Ishikawa (cell line): Measurements from ENCODE around the gene STXBP3.

Source experiments
- CEBPB ChIP-seq: IDR thresholded peaks from 2 replicates; pipeline ENCODE4 v1.6.1; 2012
- CREB1 ChIP-seq: IDR thresholded peaks from 2 replicates; pipeline ENCODE4 v1.6.1; 2012; ENCODE audit warnings: low read depth
- EGR1 ChIP-seq: IDR thresholded peaks from 2 replicates; pipeline ENCODE4 v1.6.1; 2012
- EP300 ChIP-seq: IDR thresholded peaks from 2 replicates; pipeline ENCODE4 v1.6.1; 2012; ENCODE audit warnings: borderline replicate concordance
- FOXM1 ChIP-seq: IDR thresholded peaks from 2 replicates; pipeline ENCODE4 v1.6.1; 2012; ENCODE audit warnings: low read depth, borderline replicate concordance
- MAX ChIP-seq: IDR thresholded peaks from 2 replicates; pipeline ENCODE4 v1.6.1; 2012
- NFIC ChIP-seq: IDR thresholded peaks from 2 replicates; pipeline ENCODE4 v1.6.1; 2012
- RAD21 ChIP-seq: IDR thresholded peaks from 2 replicates; pipeline ENCODE4 v1.6.1; 2012; ENCODE audit warnings: low read depth
- TAF1 ChIP-seq: IDR thresholded peaks from 2 replicates; pipeline ENCODE4 v1.6.1; 2012; ENCODE audit warnings: low read depth, mild to moderate bottlenecking
- TCF12 ChIP-seq: IDR thresholded peaks from 2 replicates; pipeline ENCODE4 v1.6.1; 2012; ENCODE audit warnings: low read depth
- TEAD4 ChIP-seq: IDR thresholded peaks from 2 replicates; pipeline ENCODE4 v1.6.1; 2012
- USF1 ChIP-seq: IDR thresholded peaks from 2 replicates; pipeline ENCODE4 v1.6.1; 2012
- YY1 ChIP-seq: IDR thresholded peaks from 2 replicates; pipeline ENCODE4 v1.6.1; 2012; ENCODE audit warnings: low read depth
- ZBTB7A ChIP-seq: IDR thresholded peaks from 2 replicates; pipeline ENCODE4 v1.6.1; 2012; ENCODE audit warnings: low read depth
- TF ChIP-seq, protein P1 (sequence below): IDR thresholded peaks from 2 replicates; pipeline ENCODE4 v1.6.1; 2012; ENCODE audit warnings: low read depth, mild to moderate bottlenecking

STXBP3 gene

GRCh38 chr1:108716437-108717230 is 29.8 kb upstream of the STXBP3 start:
- TF ChIP-seq EP300 (no peak), TEAD4 (no peak), EGR1 (no peak)
- TF ChIP-seq, protein P1, sequence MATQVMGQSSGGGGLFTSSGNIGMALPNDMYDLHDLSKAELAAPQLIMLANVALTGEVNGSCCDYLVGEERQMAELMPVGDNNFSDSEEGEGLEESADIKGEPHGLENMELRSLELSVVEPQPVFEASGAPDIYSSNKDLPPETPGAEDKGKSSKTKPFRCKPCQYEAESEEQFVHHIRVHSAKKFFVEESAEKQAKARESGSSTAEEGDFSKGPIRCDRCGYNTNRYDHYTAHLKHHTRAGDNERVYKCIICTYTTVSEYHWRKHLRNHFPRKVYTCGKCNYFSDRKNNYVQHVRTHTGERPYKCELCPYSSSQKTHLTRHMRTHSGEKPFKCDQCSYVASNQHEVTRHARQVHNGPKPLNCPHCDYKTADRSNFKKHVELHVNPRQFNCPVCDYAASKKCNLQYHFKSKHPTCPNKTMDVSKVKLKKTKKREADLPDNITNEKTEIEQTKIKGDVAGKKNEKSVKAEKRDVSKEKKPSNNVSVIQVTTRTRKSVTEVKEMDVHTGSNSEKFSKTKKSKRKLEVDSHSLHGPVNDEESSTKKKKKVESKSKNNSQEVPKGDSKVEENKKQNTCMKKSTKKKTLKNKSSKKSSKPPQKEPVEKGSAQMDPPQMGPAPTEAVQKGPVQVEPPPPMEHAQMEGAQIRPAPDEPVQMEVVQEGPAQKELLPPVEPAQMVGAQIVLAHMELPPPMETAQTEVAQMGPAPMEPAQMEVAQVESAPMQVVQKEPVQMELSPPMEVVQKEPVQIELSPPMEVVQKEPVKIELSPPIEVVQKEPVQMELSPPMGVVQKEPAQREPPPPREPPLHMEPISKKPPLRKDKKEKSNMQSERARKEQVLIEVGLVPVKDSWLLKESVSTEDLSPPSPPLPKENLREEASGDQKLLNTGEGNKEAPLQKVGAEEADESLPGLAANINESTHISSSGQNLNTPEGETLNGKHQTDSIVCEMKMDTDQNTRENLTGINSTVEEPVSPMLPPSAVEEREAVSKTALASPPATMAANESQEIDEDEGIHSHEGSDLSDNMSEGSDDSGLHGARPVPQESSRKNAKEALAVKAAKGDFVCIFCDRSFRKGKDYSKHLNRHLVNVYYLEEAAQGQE, result no peak

DNA sequence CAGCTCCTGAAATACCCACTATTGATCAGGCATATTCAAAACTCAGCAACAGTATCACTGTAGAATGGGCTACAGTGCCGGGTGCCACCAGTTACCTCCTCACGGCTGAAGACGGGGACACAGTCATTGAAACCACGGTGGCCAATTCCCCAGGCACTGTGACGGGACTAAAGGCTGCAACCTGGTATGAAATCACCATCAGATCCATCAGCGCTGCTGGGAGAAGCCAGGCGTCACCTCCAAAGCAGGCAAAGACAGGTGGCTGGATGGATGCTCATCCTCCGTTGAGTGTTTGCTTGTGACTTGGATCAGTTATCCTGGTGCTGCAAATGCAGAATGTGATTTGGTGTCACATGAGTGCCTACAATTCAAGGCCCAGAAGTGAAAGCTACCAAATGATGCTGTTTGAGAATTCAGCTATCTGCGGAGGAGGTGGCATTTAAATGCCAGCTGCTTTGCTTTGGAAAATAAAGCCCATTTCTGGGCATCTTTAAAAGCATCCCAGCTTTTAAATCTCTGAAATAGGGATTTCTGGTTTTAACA is 28.6 kb upstream of the STXBP3 start:
- no peak for TF ChIP-seq FOXM1
- no peak for TF ChIP-seq MAX
- no peak for TF ChIP-seq TEAD4
- no peak for TF ChIP-seq USF1
- no peak for TF ChIP-seq RAD21
- TF ChIP-seq CEBPB, result no peak
- no peak for TF ChIP-seq YY1
- TF ChIP-seq ZBTB7A, result no peak
- TF ChIP-seq EP300, result no peak
- TF ChIP-seq TAF1, result no peak
- no peak for TF ChIP-seq EGR1
- TF ChIP-seq NFIC, result no peak
- TF ChIP-seq TCF12, result no peak
- TF ChIP-seq CREB1, result no peak
- TF ChIP-seq, protein P1, result no peak

DNA sequence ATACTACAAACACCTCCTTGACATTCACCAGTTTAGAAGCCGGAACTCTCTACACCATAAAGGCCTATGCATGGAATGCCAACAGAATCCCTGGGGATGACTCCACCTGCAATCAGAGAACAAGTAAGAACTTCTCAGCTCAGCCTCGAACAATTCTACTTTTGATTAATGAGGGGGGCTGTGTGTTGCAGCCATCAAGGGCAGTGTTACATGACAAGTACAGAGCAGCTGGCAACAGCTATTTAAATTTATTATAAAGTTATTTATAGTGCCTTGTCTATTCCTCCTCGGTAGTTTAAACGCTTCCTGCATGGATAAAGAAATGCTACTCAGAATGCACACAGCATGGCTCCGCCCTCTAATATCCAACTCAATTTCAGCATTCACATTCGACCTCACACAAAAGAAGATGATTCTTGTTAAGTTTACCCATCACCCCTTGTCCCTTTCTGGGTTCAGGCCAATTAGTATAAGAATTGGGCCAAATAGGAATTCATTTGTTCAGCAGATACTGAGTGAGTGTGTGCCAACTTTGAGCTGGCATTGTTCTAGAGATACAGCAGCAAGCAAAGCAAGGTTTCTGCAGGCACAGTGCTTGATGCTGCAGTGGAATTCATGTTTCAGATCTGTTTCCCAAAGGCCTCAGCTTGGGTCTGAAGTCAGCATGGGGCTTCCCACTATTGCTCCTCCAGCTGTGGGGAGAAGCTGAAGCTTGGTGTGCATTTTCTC is 27.4 kb upstream of the STXBP3 start:
- no peak for TF ChIP-seq CREB1
- TF ChIP-seq MAX, result no peak
- TF ChIP-seq NFIC, result no peak
- no peak for TF ChIP-seq TAF1
- no peak for TF ChIP-seq TEAD4
- no peak for TF ChIP-seq RAD21
- no peak for TF ChIP-seq TCF12
- no peak for TF ChIP-seq EP300
- TF ChIP-seq CEBPB, result no peak
- TF ChIP-seq FOXM1, result no peak

GRCh38 chr1:108719656-108720435 is 26.6 kb upstream of the STXBP3 start:
- TF ChIP-seq TEAD4, result no peak

- TF ChIP-seq EGR1 (no peak), FOXM1 (no peak), USF1 (no peak), CEBPB (no peak), RAD21 (no peak), NFIC (no peak)
- TF ChIP-seq, protein P1, result no peak
Measured at GRCh38 chr1:108722292-108722691, 24.2 kb upstream of the STXBP3 start.
